SU-DHL-6 (cell line): ENCODE data around the gene KCNAB2.

ENCODE experiments used
- H2AFZ ChIP-seq: fragments of 200-600 bp; sonication (generic); 2 replicates; pipeline ENCODE4 v1.6.1; 2014; ENCODE audit warnings: low read depth, mild to moderate bottlenecking, moderate library complexity, mixed read lengths, antibody characterized with exemption, low read length; ENCODE audit not compliant: severe bottlenecking
- H3F3A ChIP-seq: fragments of 200-600 bp; shearing (Covaris generic); 2 replicates; pipeline ENCODE4 v1.6.0; 2016; ENCODE audit warnings: antibody characterized with exemption, mild to moderate bottlenecking; ENCODE audit not compliant: insufficient read depth
- H3K27ac ChIP-seq: fragments of 200-600 bp; sonication (generic); 2 replicates; pipeline ENCODE4 v1.5.1; 2016; ENCODE audit warnings: low read depth, mild to moderate bottlenecking, low read length, moderate library complexity, mixed read lengths
- H3K27me3 ChIP-seq: fragments of 200-600 bp; sonication (generic), shearing (Covaris generic); 2 replicates; pipeline ENCODE4 v1.6.0; 2014; ENCODE audit warnings: mild to moderate bottlenecking, low read length
- H3K36me3 ChIP-seq: fragments of 200-600 bp; sonication (generic); 2 replicates; pipeline ENCODE4 v1.6.1; 2014; ENCODE audit warnings: mild to moderate bottlenecking, low read length, mixed read lengths
- H3K4me2 ChIP-seq: fragments of 300-600, 200-600 bp; shearing (Covaris generic), sonication (generic); 2 replicates; pipeline ENCODE4 v1.6.0; 2014; ENCODE audit warnings: low read length, low read depth, mild to moderate bottlenecking; ENCODE audit not compliant: poor library complexity, severe bottlenecking
- H3K4me3 ChIP-seq: fragments of 200-600 bp; sonication (generic); 2 replicates; pipeline ENCODE4 v1.5.1; 2014; ENCODE audit warnings: antibody characterized with exemption, low read length, mild to moderate bottlenecking, mixed read lengths; ENCODE audit not compliant: insufficient read depth, poor library complexity, severe bottlenecking
- H3K79me2 ChIP-seq: fragments of 200-600 bp; sonication (generic); 2 replicates; pipeline ENCODE4 v1.6.1; 2014; ENCODE audit warnings: mild to moderate bottlenecking, low read length, moderate library complexity; ENCODE audit not compliant: insufficient read depth
- H3K9ac ChIP-seq: fragments of 200-600 bp; sonication (generic); 2 replicates; pipeline ENCODE4 v1.7.0; 2014; ENCODE audit warnings: mild to moderate bottlenecking, low read length
- H3K9me2 ChIP-seq: fragments of 200-600 bp; sonication (generic); replicated peaks from 2 replicates; pipeline ENCODE4 v1.6.1; 2014; ENCODE audit warnings: low read length; ENCODE audit not compliant: insufficient read depth
- H3K9me3 ChIP-seq: fragments of 200-600 bp; sonication (generic); 2 replicates; pipeline ENCODE4 v1.6.1; 2014; ENCODE audit warnings: low read length, mixed read lengths; ENCODE audit not compliant: insufficient read depth
- H4K20me1 ChIP-seq: fragments of 200-600 bp; sonication (generic); 2 replicates; pipeline ENCODE4 v1.6.1; 2014; ENCODE audit warnings: low read depth, mild to moderate bottlenecking, antibody characterized with exemption, low read length, moderate library complexity, mixed read lengths
- EZH2phosphoT487 ChIP-seq: fragments of 200-600 bp; sonication (generic), shearing (Covaris generic); conservative IDR thresholded peaks from 2 replicates; pipeline ENCODE4 v1.6.1; 2018; ENCODE audit warnings: mild to moderate bottlenecking, antibody characterized with exemption, low read length, moderate library complexity, mixed read lengths
- TF ChIP-seq, protein P1 (sequence below): fragments of 200-600 bp; sonication (generic); IDR thresholded peaks from one replicate; pipeline ENCODE4 v1.5.1; 2017; ENCODE audit warnings: antibody characterized with exemption, mild to moderate bottlenecking, low read length, moderate library complexity; ENCODE audit not compliant: insufficient read depth, poor library complexity, severe bottlenecking

KCNAB2 gene

DNA sequence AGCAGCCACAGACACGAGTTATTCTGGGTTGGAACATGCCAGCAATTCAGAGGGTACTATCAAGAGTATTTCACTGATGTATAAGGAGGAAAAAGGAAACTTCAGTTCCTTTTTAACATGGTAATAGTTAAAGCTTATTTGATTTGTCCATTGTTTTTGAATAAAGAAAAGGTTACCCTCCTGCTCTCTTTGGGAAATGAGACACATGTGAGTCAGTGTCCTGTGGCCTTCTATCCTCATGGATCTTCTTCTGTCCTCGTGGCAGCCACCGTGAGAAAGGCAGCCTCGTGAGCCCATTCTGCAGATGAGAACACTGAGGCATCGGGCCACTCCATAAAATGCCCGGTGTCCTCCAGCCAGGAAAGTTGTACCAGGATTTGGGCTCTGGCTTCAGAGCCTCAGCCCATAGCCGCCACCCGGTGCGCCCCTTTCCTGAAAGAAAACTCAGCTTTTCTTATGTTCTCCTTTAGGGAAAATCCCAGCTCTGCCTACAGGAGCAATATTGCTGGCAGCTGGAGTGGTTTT lies 24.8 kb downstream of the KCNAB2 start:
- no peak overlapping the region for H2AFZ ChIP-seq
- H3K4me3 ChIP-seq, result no peak overlapping the region
- no peak overlapping the region for H3K4me2 ChIP-seq
- no peaks in the 10 kb centered on the region for H4K20me1 ChIP-seq
- H3F3A ChIP-seq, result no peaks in the 10 kb centered on the region
- TF ChIP-seq, protein P1, sequence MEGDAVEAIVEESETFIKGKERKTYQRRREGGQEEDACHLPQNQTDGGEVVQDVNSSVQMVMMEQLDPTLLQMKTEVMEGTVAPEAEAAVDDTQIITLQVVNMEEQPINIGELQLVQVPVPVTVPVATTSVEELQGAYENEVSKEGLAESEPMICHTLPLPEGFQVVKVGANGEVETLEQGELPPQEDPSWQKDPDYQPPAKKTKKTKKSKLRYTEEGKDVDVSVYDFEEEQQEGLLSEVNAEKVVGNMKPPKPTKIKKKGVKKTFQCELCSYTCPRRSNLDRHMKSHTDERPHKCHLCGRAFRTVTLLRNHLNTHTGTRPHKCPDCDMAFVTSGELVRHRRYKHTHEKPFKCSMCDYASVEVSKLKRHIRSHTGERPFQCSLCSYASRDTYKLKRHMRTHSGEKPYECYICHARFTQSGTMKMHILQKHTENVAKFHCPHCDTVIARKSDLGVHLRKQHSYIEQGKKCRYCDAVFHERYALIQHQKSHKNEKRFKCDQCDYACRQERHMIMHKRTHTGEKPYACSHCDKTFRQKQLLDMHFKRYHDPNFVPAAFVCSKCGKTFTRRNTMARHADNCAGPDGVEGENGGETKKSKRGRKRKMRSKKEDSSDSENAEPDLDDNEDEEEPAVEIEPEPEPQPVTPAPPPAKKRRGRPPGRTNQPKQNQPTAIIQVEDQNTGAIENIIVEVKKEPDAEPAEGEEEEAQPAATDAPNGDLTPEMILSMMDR, result no peak
- TF ChIP-seq EZH2phosphoT487, result no peak
- H3K27me3 ChIP-seq, result no peaks in the 10 kb centered on the region
- H3K36me3 ChIP-seq, result no peaks in the 10 kb centered on the region
- H3K9me3 ChIP-seq, result no peaks in the 10 kb centered on the region
- H3K27ac ChIP-seq, result no peak overlapping the region
- H3K9me2 ChIP-seq, result no peaks in the 10 kb centered on the region
- H3K9ac ChIP-seq, result no peak overlapping the region
- no peaks in the 10 kb centered on the region for H3K79me2 ChIP-seq

DNA sequence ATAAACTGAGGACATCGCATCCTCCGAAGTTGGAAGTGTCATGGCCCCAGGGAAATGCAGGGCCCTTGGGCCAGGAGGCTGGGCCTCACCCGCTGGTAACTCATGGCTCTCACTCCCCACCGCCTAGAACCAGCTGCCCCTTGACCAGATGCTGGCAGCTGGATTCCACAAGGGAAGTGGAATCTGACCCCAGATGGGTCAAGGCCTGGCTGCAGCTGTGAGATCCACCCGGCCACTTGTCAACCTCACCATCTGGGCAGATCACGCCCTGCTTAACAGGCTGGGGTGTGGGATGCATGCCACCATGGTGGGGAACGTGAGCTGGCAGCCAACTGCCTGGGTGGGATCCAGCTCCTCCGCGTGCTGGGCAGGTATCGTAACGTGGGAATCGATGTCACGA lies 25.5 kb downstream of the KCNAB2 start:
- H3K9ac ChIP-seq, result no peak overlapping the region
- TF ChIP-seq, protein P1, result no peak
- TF ChIP-seq EZH2phosphoT487, result no peak
- no peak overlapping the region for H2AFZ ChIP-seq
- no peaks in the 10 kb centered on the region for H3K27me3 ChIP-seq
- H3K9me3 ChIP-seq, result no peaks in the 10 kb centered on the region
- H3K4me2 ChIP-seq, result no peak overlapping the region
- H3K36me3 ChIP-seq, result no peaks in the 10 kb centered on the region
- no peaks in the 10 kb centered on the region for H4K20me1 ChIP-seq
- H3K79me2 ChIP-seq, result no peaks in the 10 kb centered on the region
- H3K4me3 ChIP-seq, result no peak overlapping the region
- no peaks in the 10 kb centered on the region for H3K9me2 ChIP-seq
- no peaks in the 10 kb centered on the region for H3F3A ChIP-seq
- no peak overlapping the region for H3K27ac ChIP-seq

DNA sequence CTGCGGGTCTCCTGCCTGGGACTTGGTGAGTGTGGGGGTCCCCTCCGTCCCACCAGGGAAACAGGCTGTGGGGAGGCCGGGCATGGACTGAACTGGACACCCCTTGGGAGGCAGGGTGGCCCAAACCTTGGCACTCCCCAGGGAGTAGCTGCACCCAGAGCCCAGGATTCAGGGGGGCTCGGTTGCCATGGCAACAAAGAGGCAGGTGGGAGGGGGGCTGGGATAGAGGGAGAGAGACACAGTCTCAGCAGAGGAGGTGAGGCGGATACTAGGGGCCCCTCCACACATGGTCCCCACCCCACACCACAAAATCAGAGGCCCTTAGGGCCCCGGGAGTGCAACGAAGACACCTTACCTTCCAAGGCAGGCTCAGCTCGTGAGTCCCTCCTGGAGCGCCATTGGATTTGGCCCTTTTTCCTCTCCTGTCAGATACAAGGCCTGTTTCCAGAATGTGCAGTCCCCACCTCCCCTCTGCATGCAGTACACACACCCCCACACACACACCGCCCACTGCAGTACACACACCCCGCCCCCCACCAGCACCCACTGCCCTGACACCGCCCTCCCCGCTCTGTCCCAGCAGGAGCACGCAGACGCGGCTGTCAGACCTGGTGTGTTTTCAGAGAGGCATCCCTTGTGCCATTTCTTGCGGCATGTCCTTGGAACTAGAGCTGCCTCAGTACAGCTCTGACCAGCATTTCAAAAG lies 27.2 kb downstream of the KCNAB2 start:
- H3K79me2 ChIP-seq, result no peaks in the 10 kb centered on the region
- no peaks in the 10 kb centered on the region for H4K20me1 ChIP-seq
- no peaks in the 10 kb centered on the region for H3K9me3 ChIP-seq
- H3K9ac ChIP-seq, result no peak overlapping the region
- no peaks in the 10 kb centered on the region for H3K9me2 ChIP-seq
- H3K4me3 ChIP-seq, result no peak overlapping the region
- no peak overlapping the region for H2AFZ ChIP-seq
- no peaks in the 10 kb centered on the region for H3F3A ChIP-seq
- TF ChIP-seq, protein P1, result no peak
- TF ChIP-seq EZH2phosphoT487, result no peak
- H3K27ac ChIP-seq, result no peak overlapping the region
- no peak overlapping the region for H3K4me2 ChIP-seq
- no peaks in the 10 kb centered on the region for H3K36me3 ChIP-seq
- H3K27me3 ChIP-seq, result no peaks in the 10 kb centered on the region
